UCSD-AML1 (cell line): ENCODE results near the gene PRSS56.
"Not testable (repeated sequence)": the region's sequence is repeated elsewhere in the genome, so short reads cannot be mapped to it uniquely, and the experiment has no call there.

Experiments
- DNase-seq: peaks from one replicate; lab custom pipeline; 2025; ENCODE audit not compliant: unreplicated experiment; lab: John Stamatoyannopoulos, UW

Gene PRSS56

DNA sequence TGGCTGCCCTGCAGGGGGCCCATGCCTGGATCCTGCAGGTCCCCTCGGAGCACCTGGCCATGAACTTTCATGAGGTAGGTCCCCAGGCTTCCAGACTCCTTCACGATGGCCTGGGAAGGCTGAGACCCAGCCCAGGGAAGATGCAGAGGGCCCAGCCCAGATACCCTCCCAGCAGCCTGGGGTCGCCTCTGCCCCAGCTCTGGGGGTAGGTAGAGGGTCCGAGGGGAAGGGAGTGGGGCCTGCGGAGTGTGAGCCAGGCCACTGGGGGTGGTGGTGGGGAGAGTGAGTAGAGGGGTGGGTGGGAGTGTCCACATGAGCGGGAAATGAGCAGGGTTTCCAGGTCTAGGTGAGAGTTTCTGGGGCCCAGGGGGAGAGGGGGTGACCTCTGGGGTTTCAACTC is 4.6 kb downstream of the PRSS56 start:
- no peak for DNase-seq

GRCh38 chr2:232525199-232525598 is 5.0 kb downstream of the PRSS56 start:
- no peak for DNase-seq

DNA sequence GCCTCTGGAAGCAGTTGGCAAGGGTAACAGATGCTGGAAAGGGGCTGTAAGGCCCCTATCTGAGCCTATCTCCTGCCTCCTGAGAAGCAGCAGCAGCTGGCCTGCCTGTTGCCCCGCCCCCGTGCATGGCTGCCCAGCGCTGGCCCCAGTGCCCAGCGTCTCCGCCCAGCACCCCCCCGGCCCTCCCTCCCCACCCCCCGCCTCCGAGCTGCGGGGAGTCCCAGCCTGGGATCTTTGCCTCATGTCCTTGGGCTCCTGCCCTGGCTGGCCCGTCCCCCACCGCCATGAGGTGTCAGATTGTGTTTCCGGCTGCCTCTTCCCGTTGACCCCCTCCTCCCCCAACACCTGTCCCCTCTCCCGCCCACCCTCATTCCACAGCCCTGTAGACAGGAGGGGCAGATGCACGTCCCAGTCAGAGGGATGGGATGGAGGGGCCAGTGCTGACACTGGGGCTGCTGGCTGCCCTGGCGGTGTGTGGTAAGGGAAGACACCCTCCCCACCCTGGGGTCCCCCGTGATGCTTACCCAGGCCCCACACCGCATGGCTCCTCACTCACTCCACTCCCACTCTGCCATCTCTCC is 5.7 kb downstream of the PRSS56 start, which contains the start of gene CHRND:
TSS of gene CHRND (plus strand) at position 370 of the 581 bp plus-strand sequence. CDS start at position 426, 56 bp downstream.
- no peak for DNase-seq

DNA sequence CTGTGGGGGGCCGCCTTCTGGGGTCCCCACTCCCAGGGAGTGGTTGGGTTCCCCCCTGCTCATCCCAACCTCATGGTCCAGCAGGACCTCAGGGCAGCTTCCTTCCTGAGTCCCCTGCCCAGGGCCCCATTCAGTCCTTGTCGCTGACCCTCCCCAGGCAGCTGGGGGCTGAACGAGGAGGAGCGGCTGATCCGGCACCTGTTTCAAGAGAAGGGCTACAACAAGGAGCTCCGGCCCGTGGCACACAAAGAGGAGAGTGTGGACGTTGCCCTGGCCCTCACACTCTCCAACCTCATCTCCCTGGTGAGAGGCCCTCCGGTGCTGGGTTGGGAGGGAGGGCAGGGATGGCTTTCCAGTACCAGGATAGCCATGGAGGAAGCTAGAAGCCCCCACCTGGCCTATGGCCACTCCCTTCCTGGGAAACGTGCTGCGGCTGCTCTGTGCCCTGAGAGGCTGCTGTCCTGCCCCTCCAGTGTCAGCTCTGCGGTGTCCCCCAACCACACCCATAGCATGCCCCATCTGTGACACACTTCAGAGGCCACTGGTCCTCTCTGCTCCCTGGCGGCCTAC is 6.3 kb downstream of the PRSS56 start:
- no peak for DNase-seq

- DNase-seq: no peak
Observed at GRCh38 chr2:232527905-232528470, 7.8 kb downstream of the PRSS56 start.

DNA sequence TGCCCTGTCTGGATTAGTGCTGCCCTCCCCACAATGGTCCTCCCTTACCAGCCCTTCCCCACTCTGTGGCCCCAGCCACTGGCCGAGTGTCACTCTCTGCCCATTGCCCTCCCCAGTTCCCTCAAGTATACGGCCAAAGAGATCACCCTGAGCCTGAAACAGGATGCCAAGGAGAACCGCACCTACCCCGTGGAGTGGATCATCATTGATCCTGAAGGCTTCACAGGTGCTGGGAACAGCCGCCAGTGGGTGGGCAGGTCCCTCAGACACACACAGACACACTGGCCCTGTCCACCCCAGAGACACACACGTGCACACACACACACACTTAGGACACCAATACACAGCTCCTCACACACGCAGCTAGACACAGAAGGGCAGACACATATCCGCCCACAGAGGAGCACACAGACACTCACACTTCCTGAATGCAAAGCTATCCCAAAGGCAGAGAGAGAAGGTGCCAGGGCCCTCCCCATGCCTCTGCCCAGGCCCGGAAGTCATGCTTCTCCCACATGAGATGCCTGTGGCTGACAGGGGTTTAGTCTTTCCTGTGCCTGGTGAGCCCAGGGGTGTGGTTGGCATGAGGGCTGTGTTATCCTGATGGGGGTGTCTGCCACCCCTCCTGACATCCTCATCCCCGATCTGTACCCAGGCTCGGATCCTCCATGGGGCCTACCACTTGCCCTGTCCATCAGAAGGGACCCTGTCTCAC is 8.7 kb downstream of the PRSS56 start:
- DNase-seq: peak; percentile 57

DNA sequence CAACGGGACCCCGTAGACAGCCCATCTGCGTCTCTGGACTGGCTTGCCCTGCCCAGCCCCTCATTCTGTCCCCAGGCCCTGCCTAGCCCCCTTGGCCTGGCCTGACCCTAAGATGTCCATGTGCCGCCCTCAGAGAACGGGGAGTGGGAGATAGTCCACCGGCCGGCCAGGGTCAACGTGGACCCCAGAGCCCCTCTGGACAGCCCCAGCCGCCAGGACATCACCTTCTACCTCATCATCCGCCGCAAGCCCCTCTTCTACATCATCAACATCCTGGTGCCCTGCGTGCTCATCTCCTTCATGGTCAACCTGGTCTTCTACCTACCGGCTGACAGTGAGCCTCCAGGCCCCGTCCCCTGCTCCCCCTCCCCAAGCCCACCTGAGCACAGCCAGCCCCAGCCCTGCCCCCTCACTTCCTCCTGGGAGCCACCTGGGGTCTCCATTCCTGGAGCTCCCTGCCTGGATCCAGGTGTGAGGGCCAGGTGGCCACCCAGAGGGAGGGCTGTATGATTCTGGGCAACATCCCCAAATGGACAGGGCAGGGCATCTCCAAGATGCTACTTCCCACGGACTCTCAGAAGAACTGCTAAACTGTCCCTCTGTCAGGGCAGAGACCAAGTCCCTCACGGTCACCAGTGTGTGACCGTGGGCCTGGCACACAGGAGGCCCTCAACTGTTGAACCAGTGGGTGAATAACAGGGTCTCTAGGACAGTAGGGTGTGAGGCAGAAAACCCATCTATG is 9.8 kb downstream of the PRSS56 start:
- no peak for DNase-seq

DNA sequence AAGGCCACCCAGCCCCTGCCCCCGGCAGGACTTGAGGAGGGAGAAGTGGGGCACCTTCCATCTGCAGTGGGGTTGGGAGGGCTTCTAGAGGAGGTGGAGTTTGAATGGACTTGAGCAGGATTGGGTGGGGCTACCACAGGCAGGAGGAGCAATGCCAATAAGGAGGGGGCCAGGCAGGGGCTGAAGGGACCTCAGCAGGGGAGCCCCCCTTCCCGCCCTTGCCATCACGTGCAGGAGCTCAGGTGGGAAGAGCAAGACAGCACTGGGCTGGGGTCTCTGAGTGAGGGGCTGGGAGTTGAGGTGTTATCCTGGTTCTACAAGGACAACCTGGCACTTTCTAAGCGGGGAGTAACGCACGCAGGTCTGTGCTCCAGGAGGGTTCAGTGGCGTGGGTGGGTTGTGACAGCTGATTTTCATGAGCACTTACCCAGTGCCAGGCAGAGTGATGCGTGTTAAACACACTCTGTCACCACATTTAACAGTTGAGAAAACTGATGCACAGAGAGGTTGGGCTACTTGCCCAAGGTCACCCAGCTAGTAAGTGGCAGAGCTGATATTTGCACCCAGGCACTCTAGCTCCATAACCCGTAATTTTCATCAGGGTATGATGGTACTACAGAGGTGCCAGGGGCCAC is 10.6 kb downstream of the PRSS56 start:
- DNase-seq: no peak

- no peak for DNase-seq
Observed at GRCh38 chr2:232532419-232532818, 12.2 kb downstream of the PRSS56 start.

DNA sequence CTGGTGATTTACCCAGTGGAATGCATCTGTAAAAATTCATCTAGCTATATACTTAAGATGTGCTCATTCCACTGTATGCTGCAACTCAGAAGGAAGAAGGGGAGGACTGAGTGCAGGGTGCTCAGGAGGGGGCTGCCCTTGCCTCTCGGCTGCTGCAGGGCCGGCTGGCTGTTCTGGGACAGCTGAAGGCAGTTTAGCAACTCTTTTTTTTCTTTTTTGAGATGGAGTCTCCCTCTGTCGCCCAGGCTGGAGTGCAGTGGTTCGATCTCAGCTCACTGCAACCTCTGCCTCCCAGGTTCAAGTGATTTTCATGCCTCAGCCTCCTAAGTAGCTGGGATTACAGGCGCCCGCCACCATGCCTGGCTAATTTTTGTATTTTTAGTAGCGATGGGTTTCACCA is 12.6 kb downstream of the PRSS56 start:
- not testable (repeated sequence) for DNase-seq

GRCh38 chr2:232533944-232534710 is 13.9 kb downstream of the PRSS56 start:
- DNase-seq: no peak

DNA sequence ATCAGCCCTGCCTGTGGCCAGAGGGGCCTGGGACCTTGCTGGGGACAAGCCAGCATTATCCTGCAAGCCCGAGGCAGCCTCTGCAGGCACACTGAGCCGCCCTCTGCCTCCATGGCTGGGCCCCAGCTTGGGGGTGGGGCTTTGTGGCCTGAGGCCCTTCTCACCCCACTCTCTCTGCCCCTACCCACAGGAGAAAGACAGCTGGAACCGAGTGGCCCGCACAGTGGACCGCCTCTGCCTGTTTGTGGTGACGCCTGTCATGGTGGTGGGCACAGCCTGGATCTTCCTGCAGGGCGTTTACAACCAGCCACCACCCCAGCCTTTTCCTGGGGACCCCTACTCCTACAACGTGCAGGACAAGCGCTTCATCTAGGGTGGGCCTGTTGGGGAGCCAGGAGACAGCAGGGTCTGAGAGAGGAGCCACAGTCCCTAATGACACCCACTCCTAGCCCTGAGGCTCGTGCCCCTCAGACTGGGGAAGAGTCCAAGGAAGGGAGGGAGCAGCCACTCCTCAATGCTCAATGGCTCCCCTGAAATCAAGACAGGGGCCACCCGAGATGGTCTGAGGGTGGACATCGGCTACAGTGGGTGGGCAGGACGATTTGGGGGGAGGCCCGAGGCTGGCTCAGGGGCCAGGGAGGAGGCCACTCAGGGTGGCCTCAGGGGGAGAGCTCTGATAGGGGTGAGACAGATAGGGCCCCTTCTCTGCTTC is 14.9 kb downstream of the PRSS56 start:
- no peak for DNase-seq

GRCh38 chr2:232535761-232536530 is 15.8 kb downstream of the PRSS56 start:
- DNase-seq: no peak

- no peak for DNase-seq
Observed at GRCh38 chr2:232537079-232537478, 16.9 kb downstream of the PRSS56 start.

DNA sequence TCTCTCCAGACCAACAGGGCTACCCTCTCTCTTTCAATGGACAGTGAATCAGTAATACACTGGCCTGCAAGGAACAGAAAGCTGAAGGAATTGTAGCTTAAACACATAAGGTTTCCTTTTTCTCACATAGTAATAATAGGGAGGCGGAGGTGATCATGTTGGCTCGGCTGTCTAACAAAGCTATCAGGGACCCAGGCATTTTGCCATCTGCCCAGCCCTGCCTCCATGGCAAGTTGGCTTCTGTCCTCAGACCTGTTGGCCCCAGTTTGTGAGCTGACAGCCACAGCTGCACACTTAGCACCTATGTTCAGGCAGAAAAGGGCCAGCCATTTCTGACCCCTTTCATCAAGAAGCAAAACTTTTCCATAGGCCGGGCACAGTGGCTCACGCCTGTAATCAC is 17.3 kb downstream of the PRSS56 start:
- DNase-seq: no peak

- peak; percentile 51 for DNase-seq
Observed at GRCh38 chr2:232538671-232539070, 18.5 kb downstream of the PRSS56 start.

DNA sequence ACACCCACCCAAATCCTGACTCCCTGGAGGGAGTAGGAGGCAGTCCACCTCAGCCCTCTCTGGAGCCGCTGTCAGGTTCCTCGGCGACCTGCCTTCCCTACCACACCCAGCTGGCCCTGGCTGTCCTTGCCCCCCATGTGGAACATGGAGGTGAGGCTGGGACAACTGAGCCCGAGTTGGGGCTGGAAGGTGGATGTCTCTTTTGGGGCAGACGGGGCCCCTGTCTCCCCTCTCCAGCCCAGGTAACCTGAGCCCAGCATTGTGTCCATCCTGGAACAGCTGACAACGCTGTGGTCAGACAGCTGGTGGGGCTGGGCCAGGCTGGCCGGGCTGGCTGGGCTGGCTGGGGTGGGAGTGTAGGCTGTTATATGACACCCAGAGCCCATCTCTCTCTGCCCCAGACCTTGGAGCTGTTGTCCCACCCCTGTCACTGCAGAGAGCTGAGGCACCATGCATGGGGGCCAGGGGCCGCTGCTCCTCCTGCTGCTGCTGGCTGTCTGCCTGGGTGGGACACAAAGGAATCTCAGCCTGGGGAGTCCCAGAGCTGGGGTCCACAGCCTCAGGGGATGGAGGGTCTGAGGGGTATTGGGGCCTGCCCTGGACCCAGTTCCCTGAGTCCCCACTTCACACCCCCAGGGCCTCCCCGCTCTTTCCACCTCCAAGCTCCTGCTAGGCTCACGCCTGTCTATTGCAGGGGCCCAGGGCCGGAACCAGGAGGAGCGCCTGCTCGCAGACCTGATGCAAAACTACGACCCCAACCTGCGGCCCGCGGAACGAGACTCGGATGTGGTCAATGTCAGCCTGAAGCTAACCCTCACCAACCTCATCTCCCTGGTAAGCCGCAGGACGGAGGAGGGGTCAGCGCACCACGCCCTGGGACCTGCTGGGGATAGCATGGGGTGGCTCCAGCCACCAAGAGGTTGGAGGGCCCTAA is 19.4 kb downstream of the PRSS56 start, which contains the start of gene CHRNG:
TSS of gene CHRNG (plus strand) at position 395 of the 934 bp plus-strand sequence. CDS start at position 451, 56 bp downstream.
- DNase-seq: no peak
